HepG2 (cell line): Measurements from ENCODE around the gene OR1S1. TPM values are rescaled to one million over a fixed set of nuclear protein-coding genes. Genes with fewer than 3 reads are reported as not detected.

Source experiments
- ATAC-seq: fragments of 200-7000 bp; cut with Tn5 transposase; 3 replicates; pipeline ENCODE4 v1.9.1; 2020; ENCODE audit warnings: mild to moderate bottlenecking, moderate library complexity
- BruUV-seq: library from RNA; stranded (reverse); fragments of 400-500 nt; replicated peaks from 2 replicates; lab custom pipeline; 2021; lab: Mats Ljungman, UMichigan
- CTCF ChIA-PET: fragments of 300-600 bp; formaldehyde crosslinking; extraction: SDS; loops from one replicate; lab custom pipeline; 2021; ENCODE audit warnings: low total read pairs, inconsistent platforms, low intra/inter-chr PET ratio; lab: Yijun Ruan, JAX
- POLR2A ChIA-PET: fragments of 350-600 bp; sonication (Branson Sonifier 250); formaldehyde crosslinking; loops from one replicate; lab custom pipeline; 2020; ENCODE audit warnings: antibody characterized with exemption, inconsistent platforms; lab: Yijun Ruan, JAX
- DNase-seq: peaks from one replicate; pipeline ENCODE4 v3.0.0-alpha.2; 2015; ENCODE audit warnings: low spot score
- FAIRE-seq: peaks from 3 replicates; lab custom pipeline; 2011; peaks lifted over from hg19 to GRCh38; lab: Jason Lieb, UNC
- H2AFZ ChIP-seq: one replicate; pipeline ENCODE4 v1.6.1; 2011; ENCODE audit warnings: low read length, inconsistent platforms
- H3K27ac ChIP-seq: fragments of 300-600 bp; 3 replicates; pipeline ENCODE4 v1.8.0; 2011; ENCODE audit warnings: mixed run types, mild to moderate bottlenecking, mixed read lengths, low read length, inconsistent platforms; ENCODE audit not compliant: insufficient read depth; ENCODE audit errors: extremely low read length
- H3K27me3 ChIP-seq, 2 experiments: fragments of 200-600 bp in 1 of 2; 2 replicates in 1 of 2; 3 replicates in 1 of 2; pipeline versions ENCODE4 v1.6.0 to v1.8.0; 2011; ENCODE audit warnings: low read length in 2 of 2, mild to moderate bottlenecking in 2 of 2, moderate library complexity in 2 of 2, inconsistent platforms in 1 of 2; ENCODE audit not compliant: insufficient read depth in 2 of 2, control insufficient read depth in 1 of 2
- H3K36me3 ChIP-seq, 2 experiments: fragments of 200-600 bp in 1 of 2; replicated peaks in 1 of 2; 2 replicates in 1 of 2; 3 replicates in 1 of 2; pipeline versions ENCODE4 v1.5.1 to v1.8.0; 2011; ENCODE audit warnings: low read length in 2 of 2, inconsistent platforms in 1 of 2; ENCODE audit not compliant: insufficient read depth in 2 of 2, control insufficient read depth in 1 of 2
- H3K4me1 ChIP-seq: 2 replicates; pipeline ENCODE4 v1.5.1; 2012; ENCODE audit warnings: low read length, inconsistent platforms; ENCODE audit not compliant: insufficient read depth
- H3K4me2 ChIP-seq: 2 replicates; pipeline ENCODE4 v1.6.0; 2011; ENCODE audit warnings: low read depth, low read length, inconsistent platforms
- H3K4me3 ChIP-seq, 3 experiments: fragments of 200-600 bp in 1 of 3; sonication (generic), shearing (Covaris generic) in 1 of 3; replicated peaks in 1 of 3; 2 replicates each; pipeline ENCODE4 v1.5.1; 2011 to 2016; ENCODE audit warnings: low read length in 3 of 3, inconsistent platforms in 2 of 3, low read depth in 2 of 3, mild to moderate bottlenecking in 2 of 3, control low read depth in 1 of 3, mixed read lengths in 1 of 3; ENCODE audit not compliant: insufficient read depth in 1 of 3
- H3K79me2 ChIP-seq: one replicate; pipeline ENCODE4 v1.6.1; 2011; ENCODE audit warnings: low read length, inconsistent platforms; ENCODE audit not compliant: insufficient read depth
- H3K9ac ChIP-seq: 2 replicates; pipeline ENCODE4 v1.6.0; 2011; ENCODE audit warnings: mild to moderate bottlenecking, low read depth, low read length, inconsistent platforms; ENCODE audit not compliant: insufficient read depth
- H3K9me3 ChIP-seq: 2 replicates; pipeline ENCODE4 v1.5.1; 2012; ENCODE audit warnings: mild to moderate bottlenecking, low read length
- H4K20me1 ChIP-seq: 2 replicates; pipeline ENCODE4 v1.6.0; 2011; ENCODE audit warnings: inconsistent platforms, mild to moderate bottlenecking, low read length, moderate library complexity; ENCODE audit not compliant: insufficient read depth
- GATAD2A ChIP-seq: IDR thresholded peaks from 2 replicates; pipeline ENCODE4 v1.6.1; 2016
- HOXA9 ChIP-seq: sonication (generic); formaldehyde crosslinking; IDR thresholded peaks from 2 replicates; pipeline ENCODE4 v1.8.1; 2022; ENCODE audit warnings: missing genetic modification reagents, mild to moderate bottlenecking, moderate library complexity, borderline replicate concordance
- ISX ChIP-seq: sonication (generic); formaldehyde crosslinking; conservative IDR thresholded peaks from 2 replicates; pipeline ENCODE4 v1.5.0; 2020; ENCODE audit warnings: missing genetic modification reagents
- MAFF ChIP-seq: IDR thresholded peaks from 2 replicates; pipeline ENCODE4 v1.6.1; 2011; ENCODE audit warnings: low read depth, low read length, improper control_type of control experiment
- MAFK ChIP-seq, 2 experiments: IDR thresholded peaks in 1 of 2; conservative IDR thresholded peaks in 1 of 2; 2 replicates each; pipeline ENCODE4 v1.6.1; 2011; ENCODE audit warnings: improper control_type of control experiment in 2 of 2, low read length in 2 of 2
- NFKBIZ ChIP-seq: IDR thresholded peaks from 2 replicates; pipeline ENCODE4 v1.6.1; 2018; ENCODE audit warnings: missing genetic modification reagents, missing compliant biosample characterization
- ZNF501 ChIP-seq: sonication (generic); formaldehyde crosslinking; IDR thresholded peaks from 2 replicates; pipeline ENCODE4 v1.5.1; 2020; ENCODE audit warnings: mild to moderate bottlenecking, moderate library complexity, missing genetic modification reagents
- ZNF670 ChIP-seq: sonication (generic); formaldehyde crosslinking; IDR thresholded peaks from 2 replicates; pipeline ENCODE4 v1.8.0; 2022; ENCODE audit warnings: mild to moderate bottlenecking, missing genetic modification reagents, borderline replicate concordance
- ZNF672 ChIP-seq: sonication (generic); formaldehyde crosslinking; IDR thresholded peaks from 2 replicates; pipeline ENCODE4 v1.8.1; 2022; ENCODE audit warnings: missing genetic modification reagents
- ZSCAN29 ChIP-seq: sonication (generic); formaldehyde crosslinking; conservative IDR thresholded peaks from 2 replicates; pipeline ENCODE4 v1.4.0; 2020; ENCODE audit warnings: mild to moderate bottlenecking, missing genetic modification reagents
- WGBS: methylation state at CpG from one replicate; pipeline ENCODE4 v1.1.6; 2017; ENCODE audit warnings: low lambda C conversion rate; 5-methylcytosine and 5-hydroxymethylcytosine counted together
- in situ Hi-C: cut with HindIII; loops from 2 replicates; pipeline ENCODE4 v1.10.0; 2017; ENCODE audit warnings: low pct_unique_long_range_greater_than_20kb; ENCODE audit not compliant: extremely low pct_ligation_motif_present
- intact Hi-C: fragments of 100-400 bp; cut with micrococcal nuclease; formaldehyde crosslinking; loops from one replicate; pipeline ENCODE4 v1.10.0; 2022; ENCODE audit not compliant: unreplicated experiment
- polyA plus RNA-seq, 8 experiments: library from polyadenylated mRNA; depleted of rRNA in 3 of 8; stranded (reverse) in 7 of 8; unstranded in 1 of 8; fragments of >200 nt; fragmentation: Illumina TruSeq in 4 of 8; extraction: Trizol in 4 of 8; gene quantifications; 2 replicates each; pipeline versions ENCODE4 v1.2.1 to v1.2.3, GENCODE V29; 2011 to 2016; ENCODE audit warnings: low read depth in 4 of 8, missing spikeins in 1 of 8, mixed read lengths in 1 of 8; ENCODE audit not compliant: insufficient read depth in 1 of 8
- total RNA-seq, 5 experiments: library from RNA; depleted of rRNA; stranded (reverse); fragments of >200 nt; fragmentation: Illumina TruSeq; extraction: Trizol; gene quantifications; 2 replicates each; pipeline ENCODE4 v1.2.3, GENCODE V29; 2016; ENCODE audit warnings: low read depth in 1 of 5
- TF ChIP-seq, protein P1 (sequence below): sonication (generic); formaldehyde crosslinking; IDR thresholded peaks from 2 replicates; pipeline ENCODE4 v1.5.0; 2020; ENCODE audit warnings: missing genetic modification reagents, mild to moderate bottlenecking, borderline replicate concordance
- TF ChIP-seq, protein P2 (sequence below): sonication (generic); formaldehyde crosslinking; IDR thresholded peaks from 2 replicates; pipeline ENCODE4 v1.4.0; 2020; ENCODE audit warnings: mild to moderate bottlenecking, missing genetic modification reagents

Gene OR1S1
- total and polyA plus RNA-seq, 2 of the 13 experiments (the other 11 are each of a cell fraction or from before 2014, with no cell fraction given), result not detected

DNA sequence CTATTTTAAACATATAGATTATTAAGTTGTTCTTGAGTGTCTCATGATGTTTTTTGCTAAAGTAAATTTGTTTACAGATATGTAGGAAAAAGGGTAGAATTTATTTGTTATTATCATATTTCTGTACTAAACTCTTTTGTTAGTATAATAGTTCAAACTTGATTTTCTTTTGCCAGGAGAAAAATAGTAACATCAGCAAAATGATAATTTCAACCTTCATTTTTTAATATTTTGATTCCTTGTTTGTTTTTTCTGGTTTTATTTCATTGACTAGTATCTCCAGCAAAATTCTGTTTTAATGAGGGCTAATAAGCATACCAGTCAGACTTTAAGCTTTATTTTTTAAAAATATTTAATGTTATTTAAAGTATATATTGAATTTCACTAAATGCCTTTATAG is 4.0 kb downstream of the OR1S1 start:
- in situ Hi-C loops (no loop called here), intact Hi-C loops (no loop called here)
- BruUV-seq, result no TSS peak
- Histone ChIP-seq H2AFZ (no peak overlapping the region), H4K20me1 (no peaks in the 10 kb centered on the region), H3K36me3 (no peaks in the 10 kb centered on the region), H3K4me3 (no peak overlapping the region), H3K9me3 (no peaks in the 10 kb centered on the region), H3K4me1 (no peaks in the 10 kb centered on the region), H3K9ac (no peak overlapping the region), H3K27me3 (no peaks in the 10 kb centered on the region), H3K4me2 (no peak overlapping the region), H3K79me2 (no peaks in the 10 kb centered on the region), H3K27ac (no peak overlapping the region)
- FAIRE-seq, result no peak
- no peak for ATAC-seq
- no peak for DNase-seq
- CTCF ChIA-PET, result no interaction called here
- POLR2A ChIA-PET, result no interaction called here
- peak in 1 of 2 experiments; percentile 60; a peak in 2 of 4 replicates for TF ChIP-seq MAFK (conservative IDR thresholded peaks at IDR 0.05 in 1 of 2, IDR thresholded peaks at IDR 0.05 in 1 of 2; ENCODE audit: low read length in 2 of 2)
- peak; percentile 2; the same call in 1 of the 2 replicates for TF ChIP-seq MAFF
- TF ChIP-seq NFKBIZ (CRISPR knock-in tag), result no peak

DNA sequence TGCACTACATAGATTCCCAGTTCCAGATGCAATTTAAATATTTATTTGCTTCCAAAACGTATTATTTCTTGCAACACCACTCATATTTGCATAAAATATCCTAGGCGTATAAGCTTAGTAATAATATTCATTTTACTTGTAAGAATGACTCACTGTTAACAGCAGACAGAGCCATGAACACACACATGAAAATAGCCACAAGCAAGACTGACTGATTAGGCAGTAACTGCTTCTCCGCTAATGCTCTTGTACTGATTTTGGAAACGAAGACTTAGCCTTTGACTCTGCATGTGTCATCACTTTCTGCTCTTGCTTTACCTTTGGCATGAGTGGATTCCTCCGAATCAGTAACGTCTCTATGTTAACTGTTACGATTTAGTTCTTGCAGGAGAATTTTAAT is 10.2 kb downstream of the OR1S1 start:
- Histone ChIP-seq H3K79me2 (no peaks in the 10 kb centered on the region), H3K4me2 (no peak overlapping the region), H3K27me3 (no peaks in the 10 kb centered on the region), H3K4me1 (no peaks in the 10 kb centered on the region), H3K36me3 (no peaks in the 10 kb centered on the region), H4K20me1 (no peaks in the 10 kb centered on the region), H3K4me3 (no peak overlapping the region), H3K9me3 (no peaks in the 10 kb centered on the region), H2AFZ (no peak overlapping the region), H3K27ac (no peak overlapping the region), H3K9ac (no peak overlapping the region)
- intact Hi-C loops, result no loop called here
- DNase-seq (no peak), ATAC-seq (no peak), FAIRE-seq (no peak)
- CTCF ChIA-PET, result no interaction called here
- 29% methylated on average over 7 of the region's 7 CpGs for WGBS
- BruUV-seq, result no TSS peak
- in situ Hi-C loops, result no loop called here
- POLR2A ChIA-PET, result no interaction called here
- TF ChIP-seq, protein P1, sequence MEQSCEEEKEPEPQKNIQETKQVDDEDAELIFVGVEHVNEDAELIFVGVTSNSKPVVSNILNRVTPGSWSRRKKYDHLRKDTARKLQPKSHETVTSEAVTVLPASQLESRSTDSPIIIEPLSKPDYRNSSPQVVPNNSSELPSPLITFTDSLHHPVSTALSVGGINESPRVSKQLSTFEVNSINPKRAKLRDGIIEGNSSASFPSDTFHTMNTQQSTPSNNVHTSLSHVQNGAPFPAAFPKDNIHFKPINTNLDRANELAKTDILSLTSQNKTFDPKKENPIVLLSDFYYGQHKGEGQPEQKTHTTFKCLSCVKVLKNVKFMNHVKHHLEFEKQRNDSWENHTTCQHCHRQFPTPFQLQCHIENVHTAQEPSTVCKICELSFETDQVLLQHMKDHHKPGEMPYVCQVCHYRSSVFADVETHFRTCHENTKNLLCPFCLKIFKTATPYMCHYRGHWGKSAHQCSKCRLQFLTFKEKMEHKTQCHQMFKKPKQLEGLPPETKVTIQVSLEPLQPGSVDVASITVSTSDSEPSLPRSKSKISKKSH (CRISPR knock-in tag), result no peak
- TF ChIP-seq GATAD2A (CRISPR knock-in tag) (no peak), ZNF672 (no peak), ZNF501 (CRISPR knock-in tag) (no peak), ISX (CRISPR knock-in tag) (no peak), ZNF670 (CRISPR knock-in tag) (no peak), HOXA9 (CRISPR knock-in tag) (no peak), ZSCAN29 (CRISPR knock-in tag) (no peak)
- TF ChIP-seq, protein P2, sequence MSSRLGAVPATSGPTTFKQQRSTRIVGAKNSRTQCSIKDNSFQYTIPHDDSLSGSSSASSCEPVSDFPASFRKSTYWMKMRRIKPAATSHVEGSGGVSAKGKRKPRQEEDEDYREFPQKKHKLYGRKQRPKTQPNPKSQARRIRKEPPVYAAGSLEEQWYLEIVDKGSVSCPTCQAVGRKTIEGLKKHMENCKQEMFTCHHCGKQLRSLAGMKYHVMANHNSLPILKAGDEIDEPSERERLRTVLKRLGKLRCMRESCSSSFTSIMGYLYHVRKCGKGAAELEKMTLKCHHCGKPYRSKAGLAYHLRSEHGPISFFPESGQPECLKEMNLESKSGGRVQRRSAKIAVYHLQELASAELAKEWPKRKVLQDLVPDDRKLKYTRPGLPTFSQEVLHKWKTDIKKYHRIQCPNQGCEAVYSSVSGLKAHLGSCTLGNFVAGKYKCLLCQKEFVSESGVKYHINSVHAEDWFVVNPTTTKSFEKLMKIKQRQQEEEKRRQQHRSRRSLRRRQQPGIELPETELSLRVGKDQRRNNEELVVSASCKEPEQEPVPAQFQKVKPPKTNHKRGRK (CRISPR knock-in tag), result no peak
